Measurements from ENCODE around the gene LRCH1. TPM values are rescaled to one million over a fixed set of nuclear protein-coding genes. Genes with fewer than 3 reads are reported as not detected.

LRCH1 gene
- total RNA-seq, 4 donors from 2014 or later, result 17.2 to 25.7 (median 21.9) TPM

GRCh38 chr13:46632176-46632575 lies 79.2 kb downstream of the LRCH1 start:
- WGBS, 2 donors, result 84 to 87% methylated on average over 2 of the region's 2 CpGs
- Histone ChIP-seq H3K4me3 (no peak overlapping the region), H3K27ac (peak overlapping the region in 1 of 4 donors; percentile 52), H3K9me3 (no peaks in the 10 kb centered on the region), H3K27me3 (no peaks in the 10 kb centered on the region), H3K36me3 (no peaks in the 10 kb centered on the region), H3K4me1 (peaks cover 0 to 45% (median 19%) of the 10 kb centered on the region in 4 donors)
- TF ChIP-seq POLR2A (IDR thresholded peaks at IDR 0.05), result no peak
- TF ChIP-seq EP300 (IDR thresholded peaks at IDR 0.05), result no peak
- TF ChIP-seq CTCF (IDR thresholded peaks at IDR 0.05), result no peak
- no peak for DNase-seq (ENCODE audit: low spot score in 2 of 2)

GRCh38 chr13:46633416-46633815 lies 80.4 kb downstream of the LRCH1 start:
- peaks cover 0 to 48% (median 20%) of the 10 kb centered on the region in 4 donors for H3K4me1 ChIP-seq
- WGBS, 2 donors, result 26 to 28% methylated on average over 3 of the region's 3 CpGs
- H3K27me3 ChIP-seq, result no peaks in the 10 kb centered on the region
- no peaks in the 10 kb centered on the region for H3K36me3 ChIP-seq
- no peak for DNase-seq (ENCODE audit: low spot score in 2 of 2)
- TF ChIP-seq POLR2A (IDR thresholded peaks at IDR 0.05) (no peak), CTCF (IDR thresholded peaks at IDR 0.05) (no peak), EP300 (IDR thresholded peaks at IDR 0.05) (no peak)
- H3K27ac ChIP-seq, result peak overlapping the region in 2 of 4 donors; percentile 16 to 52
- no peaks in the 10 kb centered on the region for H3K9me3 ChIP-seq
- no peak overlapping the region for H3K4me3 ChIP-seq

GRCh38 chr13:46636451-46636850 lies 83.5 kb downstream of the LRCH1 start:
- H3K9me3 ChIP-seq, result no peaks in the 10 kb centered on the region
- 46 to 69% methylated on average over 2 of the region's 2 CpGs for WGBS, 2 donors
- H3K4me3 ChIP-seq, result no peak overlapping the region
- no peaks in the 10 kb centered on the region for H3K27me3 ChIP-seq
- H3K36me3 ChIP-seq, result no peaks in the 10 kb centered on the region
- no peak for DNase-seq (ENCODE audit: low spot score in 2 of 2)
- TF ChIP-seq CTCF (IDR thresholded peaks at IDR 0.05), result no peak
- TF ChIP-seq EP300 (IDR thresholded peaks at IDR 0.05), result no peak
- TF ChIP-seq POLR2A (IDR thresholded peaks at IDR 0.05), result no peak
- H3K4me1 ChIP-seq, result peaks cover 0 to 52% (median 22%) of the 10 kb centered on the region in 4 donors
- H3K27ac ChIP-seq, result no peak overlapping the region

- H3K9me3 ChIP-seq, result no peaks in the 10 kb centered on the region
- H3K4me3 ChIP-seq, result no peak overlapping the region
- no peak for DNase-seq (ENCODE audit: low spot score in 2 of 2)
- 95 to 99% methylated on average over 4 of the region's 4 CpGs for WGBS, 2 donors
- no peak overlapping the region for H3K27ac ChIP-seq
- TF ChIP-seq CTCF (IDR thresholded peaks at IDR 0.05), result no peak
- TF ChIP-seq POLR2A (IDR thresholded peaks at IDR 0.05), result no peak
- TF ChIP-seq EP300 (IDR thresholded peaks at IDR 0.05), result no peak
- H3K4me1 ChIP-seq, result peaks cover 0 to 55% (median 26%) of the 10 kb centered on the region in 4 donors
- H3K36me3 ChIP-seq, result no peaks in the 10 kb centered on the region
- H3K27me3 ChIP-seq, result no peaks in the 10 kb centered on the region
These were observed 84.2 kb downstream of the LRCH1 start for GRCh38 chr13:46637213-46637612.

- no peaks in the 10 kb centered on the region for H3K27me3 ChIP-seq
- peaks cover 0 to 47% (median 23%) of the 10 kb centered on the region in 4 donors for H3K4me1 ChIP-seq
- WGBS, 2 donors, result 49 to 50% methylated on average over 2 of the region's 2 CpGs
- H3K9me3 ChIP-seq, result no peaks in the 10 kb centered on the region
- TF ChIP-seq POLR2A (IDR thresholded peaks at IDR 0.05), result no peak
- TF ChIP-seq EP300 (IDR thresholded peaks at IDR 0.05), result no peak
- no peak for TF ChIP-seq CTCF (IDR thresholded peaks at IDR 0.05)
- no peak overlapping the region for H3K27ac ChIP-seq
- DNase-seq (ENCODE audit: low spot score in 2 of 2), result no peak
- no peak overlapping the region for H3K4me3 ChIP-seq
- H3K36me3 ChIP-seq, result no peaks in the 10 kb centered on the region
These were observed 85.3 kb downstream of the LRCH1 start for GRCh38 chr13:46638262-46638661.
